ENCODE data around the gene CA9. TPM values are rescaled to one million over a fixed set of nuclear protein-coding genes. Genes with fewer than 3 reads are reported as not detected.

CA9 gene
- total and polyA plus RNA-seq, 2 donors (not counting 3 experiments of a cell fraction or from before 2014, with no cell fraction given), result 0.18 TPM; not detected in 1

- BruUV-seq (replicated peaks), result no TSS peak
- Histone ChIP-seq H3K27ac (ENCODE audit: insufficient read depth, low read depth, low read length) (no peak overlapping the region), H3K36me3 (ENCODE audit: control insufficient read depth in 2 of 2, extremely low read depth in 1 of 2, insufficient read depth in 2 of 2, low read length in 2 of 2) (peaks cover 67 to 74% of the 10 kb centered on the region in 2 experiments), H3K9me1 (replicated peaks; ENCODE audit: control insufficient read depth, extremely low read depth, insufficient read depth, low read length) (no peaks in the 10 kb centered on the region), H3K4me1 (ENCODE audit: control insufficient read depth, extremely low read depth, insufficient read depth, low read length) (no peaks in the 10 kb centered on the region), H4K20me1 (replicated peaks; ENCODE audit: control insufficient read depth, extremely low read depth, insufficient read depth, low read length) (no peaks in the 10 kb centered on the region), H3K9ac (replicated peaks; ENCODE audit: extremely low read depth, insufficient read depth, low read length) (no peak overlapping the region), H3K27me3 (ENCODE audit: control insufficient read depth in 2 of 2, insufficient read depth in 2 of 2, low read length in 2 of 2) (no peaks in the 10 kb centered on the region), H3K79me2 (ENCODE audit: control insufficient read depth, insufficient read depth, low read length) (no peaks in the 10 kb centered on the region), H3K4me3 (replicated peaks in 1 of 3; ENCODE audit: insufficient read depth in 1 of 3, low read depth in 1 of 3, low read length in 3 of 3) (no peak overlapping the region), H3K4me2 (ENCODE audit: insufficient read depth, low read length) (no peak overlapping the region), H2AFZ (ENCODE audit: low read depth, low read length) (no peak overlapping the region), H3K9me3 (replicated peaks; ENCODE audit: control insufficient read depth, insufficient read depth, low read length) (no peaks in the 10 kb centered on the region)
- ChIA-PET CTCF (interaction anchor here (0.9 to 1.5 kb wide), 3 partner anchors 15 to 24 kb away, joined by 3 to 5 read pairs (median 3); no protein-coding TSS in a partner anchor), POLR2A (interaction anchor here (0.7 kb wide), 1 partner anchor 22 kb away, joined by 3 read pairs; no protein-coding TSS in a partner anchor)
- no peak for DNase-seq (ENCODE audit: low read depth, low spot score)
- no peak for FAIRE-seq
- dilution Hi-C loops (cut with MboI; ENCODE audit: extremely low pct_ligation_motif_present, low sequenced_read_pairs), result no loop called here
- intact Hi-C loops (cut with micrococcal nuclease), result no loop called here
- no peak for TF ChIP-seq MYC (IDR thresholded peaks at IDR 0.05; ENCODE audit: low read depth, low read length)
- no peak for TF ChIP-seq POLR2AphosphoS5 (IDR thresholded peaks at IDR 0.05; ENCODE audit: insufficient read depth, low read depth, low read length)
- no peak for TF ChIP-seq MAX (IDR thresholded peaks at IDR 0.05; ENCODE audit: insufficient read depth, insufficient read length)
- TF ChIP-seq FOS (IDR thresholded peaks at IDR 0.05; ENCODE audit: borderline replicate concordance, insufficient read depth, low read length), result no peak
Observed at GRCh38 chr9:35712762-35713400, 39.2 kb downstream of the CA9 start.

GRCh38 chr9:35713578-35713977, 39.9 kb downstream of the CA9 start:
- no peak for FAIRE-seq
- H3K79me2 ChIP-seq (ENCODE audit: control insufficient read depth, insufficient read depth, low read length), result no peaks in the 10 kb centered on the region

More at GRCh38 chr9:35713578-35713977, 39.9 kb downstream of the CA9 start:
- peaks cover 64 to 76% of the 10 kb centered on the region in 2 experiments for H3K36me3 ChIP-seq (ENCODE audit: control insufficient read depth in 2 of 2, extremely low read depth in 1 of 2, insufficient read depth in 2 of 2, low read length in 2 of 2)
- H3K4me3 ChIP-seq (replicated peaks in 1 of 3; ENCODE audit: insufficient read depth in 1 of 3, low read depth in 1 of 3, low read length in 3 of 3), result no peak overlapping the region
- TF ChIP-seq GATA2 (IDR thresholded peaks at IDR 0.05; ENCODE audit: insufficient read depth, insufficient read length, low read depth, low read length), result no peak
- TF ChIP-seq POLR2A (IDR thresholded peaks at IDR 0.05; ENCODE audit: low read depth, low read length), result no peak
- TF ChIP-seq MAX (IDR thresholded peaks at IDR 0.05; ENCODE audit: insufficient read depth, insufficient read length), result no peak
- no peak for TF ChIP-seq POLR2AphosphoS5 (IDR thresholded peaks at IDR 0.05; ENCODE audit: insufficient read depth, low read depth, low read length)
- no peak for TF ChIP-seq JUN (IDR thresholded peaks at IDR 0.05; ENCODE audit: borderline replicate concordance, insufficient read depth, insufficient read length, low read depth)
- no peak for TF ChIP-seq EZH2 (IDR thresholded peaks at IDR 0.05; ENCODE audit: borderline replicate concordance, low read depth, low read length, severe bottlenecking)
- TF ChIP-seq CTCF (IDR thresholded peaks at IDR 0.05; ENCODE audit: extremely low read depth in 1 of 2, insufficient read depth in 1 of 2, low read depth in 1 of 2, low read length in 2 of 2), result no peak
- TF ChIP-seq FOS (IDR thresholded peaks at IDR 0.05; ENCODE audit: borderline replicate concordance, insufficient read depth, low read length), result no peak
- TF ChIP-seq MYC (IDR thresholded peaks at IDR 0.05; ENCODE audit: low read depth, low read length), result no peak
- ChIA-PET CTCF (interaction anchor here (0.7 to 8.9 kb wide), 2 partner anchors 10 to 16 kb away, joined by 4 to 53 read pairs; no protein-coding TSS in a partner anchor), POLR2A (no interaction called here)
- H3K27me3 ChIP-seq (ENCODE audit: control insufficient read depth in 2 of 2, insufficient read depth in 2 of 2, low read length in 2 of 2), result no peaks in the 10 kb centered on the region
- DNase-seq (ENCODE audit: low read depth, low spot score), result no peak
- no peak overlapping the region for H2AFZ ChIP-seq (ENCODE audit: low read depth, low read length)
- no peaks in the 10 kb centered on the region for H3K4me1 ChIP-seq (ENCODE audit: control insufficient read depth, extremely low read depth, insufficient read depth, low read length)
- H3K9ac ChIP-seq (replicated peaks; ENCODE audit: extremely low read depth, insufficient read depth, low read length), result no peak overlapping the region
- BruUV-seq (replicated peaks), result no TSS peak
- H3K9me1 ChIP-seq (replicated peaks; ENCODE audit: control insufficient read depth, extremely low read depth, insufficient read depth, low read length), result no peaks in the 10 kb centered on the region
- intact Hi-C loops (cut with micrococcal nuclease), result no loop called here
- H4K20me1 ChIP-seq (replicated peaks; ENCODE audit: control insufficient read depth, extremely low read depth, insufficient read depth, low read length), result no peaks in the 10 kb centered on the region
- H3K9me3 ChIP-seq (replicated peaks; ENCODE audit: control insufficient read depth, insufficient read depth, low read length), result no peaks in the 10 kb centered on the region
- H3K4me2 ChIP-seq (ENCODE audit: insufficient read depth, low read length), result no peak overlapping the region
- no peak overlapping the region for H3K27ac ChIP-seq (ENCODE audit: insufficient read depth, low read depth, low read length)
- dilution Hi-C loops (cut with MboI; ENCODE audit: extremely low pct_ligation_motif_present, low sequenced_read_pairs), result no loop called here
